HG03469 (cell line): ENCODE results near the gene SLC16A6.
"Not testable (repeated sequence)": the region's sequence is repeated elsewhere in the genome, so short reads cannot be mapped to it uniquely, and the experiment has no call there.

Experiments used
- ATAC-seq: cut with Tn5 transposase; IDR thresholded peaks from one replicate; pipeline ENCODE4 v1.9.1; 2021; ENCODE audit warnings: mild to moderate bottlenecking, moderate library complexity, moderate number of reproducible peaks; ENCODE audit not compliant: unreplicated experiment

The SLC16A6 gene

GRCh38 chr17:68290955-68291835, at the start of gene SLC16A6, which contains the start of gene ARSG:
SLC16A6 (minus strand) TSS chr17:68291127; CDS start chr17:68278320, 12,807 bp downstream.
ARSG (plus strand) TSS chr17:68291495; CDS start chr17:68307494, 15,999 bp downstream.
- peak; percentile 29 for ATAC-seq

- ATAC-seq: no peak
These were observed 43.5 kb upstream of the SLC16A6 start for GRCh38 chr17:68334393-68334792.

- ATAC-seq: not testable (repeated sequence)
These were observed 41.0 kb upstream of the SLC16A6 start for GRCh38 chr17:68331932-68332331.

GRCh38 chr17:68329331-68329730, 38.4 kb upstream of the SLC16A6 start:
- no peak for ATAC-seq

- ATAC-seq: no peak
These were observed 37.7 kb upstream of the SLC16A6 start for GRCh38 chr17:68328676-68329075.

- no peak for ATAC-seq
These were observed 37.1 kb upstream of the SLC16A6 start for GRCh38 chr17:68327823-68328557.

- no peak for ATAC-seq
These were observed 35.8 kb upstream of the SLC16A6 start for GRCh38 chr17:68326681-68327080.

GRCh38 chr17:68325961-68326360, 35.0 kb upstream of the SLC16A6 start:
- ATAC-seq: no peak

- no peak for ATAC-seq
These were observed 33.9 kb upstream of the SLC16A6 start for GRCh38 chr17:68324654-68325336.

- ATAC-seq: no peak
These were observed 33.2 kb upstream of the SLC16A6 start for GRCh38 chr17:68324114-68324513.

- no peak for ATAC-seq
These were observed 31.7 kb upstream of the SLC16A6 start for GRCh38 chr17:68322630-68323029.

- no peak for ATAC-seq
These were observed 30.6 kb upstream of the SLC16A6 start for GRCh38 chr17:68321556-68321954.

GRCh38 chr17:68320943-68321555, 30.1 kb upstream of the SLC16A6 start:
- no peak for ATAC-seq

GRCh38 chr17:68320311-68320865, 29.5 kb upstream of the SLC16A6 start:
- no peak for ATAC-seq

GRCh38 chr17:68319410-68320162, 28.7 kb upstream of the SLC16A6 start:
- ATAC-seq: no peak

GRCh38 chr17:68318103-68318991, 27.4 kb upstream of the SLC16A6 start:
- no peak for ATAC-seq

- ATAC-seq: no peak
These were observed 26.5 kb upstream of the SLC16A6 start for GRCh38 chr17:68317458-68317857.

GRCh38 chr17:68315930-68316329, 25.0 kb upstream of the SLC16A6 start:
- ATAC-seq: no peak
